HEK293 (cell line): ENCODE data around the gene CAB39.

Source experiments
- CTCF ChIP-seq: fragments of 450-650 bp; formaldehyde crosslinking; IDR thresholded peaks from 2 replicates; pipeline ENCODE4 v1.5.1; 2016; ENCODE audit warnings: missing biosample characterization, missing genetic modification characterization
- ELK4 ChIP-seq: IDR thresholded peaks from 2 replicates; pipeline ENCODE4 v1.6.1; 2011; ENCODE audit warnings: mild to moderate bottlenecking, low read depth, low read length, borderline replicate concordance
- HIC1 ChIP-seq: fragments of 450-650 bp; formaldehyde crosslinking; IDR thresholded peaks from 2 replicates; pipeline ENCODE4 v1.5.1; 2016; ENCODE audit warnings: missing biosample characterization, missing genetic modification characterization
- PRDM10 ChIP-seq: fragments of 450-650 bp; formaldehyde crosslinking; IDR thresholded peaks from 2 replicates; pipeline ENCODE4 v1.5.1; 2016; ENCODE audit warnings: missing biosample characterization, missing genetic modification characterization
- SCRT2 ChIP-seq: fragments of 450-650 bp; formaldehyde crosslinking; IDR thresholded peaks from 2 replicates; pipeline ENCODE4 v1.5.1; 2016; ENCODE audit warnings: missing biosample characterization, missing genetic modification characterization
- WT1 ChIP-seq: fragments of 450-650 bp; formaldehyde crosslinking; IDR thresholded peaks from 2 replicates; pipeline ENCODE4 v1.5.1; 2016; ENCODE audit warnings: missing biosample characterization, missing genetic modification characterization
- YY1 ChIP-seq: fragments of 450-650 bp; formaldehyde crosslinking; IDR thresholded peaks from 2 replicates; pipeline ENCODE4 v1.5.1; 2018; ENCODE audit warnings: missing biosample characterization, missing genetic modification characterization
- ZNF140 ChIP-seq: fragments of 450-650 bp; formaldehyde crosslinking; IDR thresholded peaks from 2 replicates; pipeline ENCODE4 v1.5.1; 2016; ENCODE audit warnings: missing biosample characterization, missing genetic modification characterization
- ZNF239 ChIP-seq: fragments of 450-650 bp; formaldehyde crosslinking; IDR thresholded peaks from 2 replicates; pipeline ENCODE4 v1.5.1; 2016; ENCODE audit warnings: missing biosample characterization, missing genetic modification characterization
- ZNF274 ChIP-seq, 2 experiments: fragments of 200-500 bp in 1 of 2; fragments of 450-650 bp in 1 of 2; sonication (Bioruptor generic) in 1 of 2; formaldehyde crosslinking in 1 of 2; IDR thresholded peaks; 2 replicates each; pipeline versions ENCODE4 v1.5.1 to v1.6.1; 2014 to 2016; ENCODE audit warnings: borderline replicate concordance in 1 of 2, inconsistent platforms in 1 of 2, low read length in 1 of 2, missing biosample characterization in 1 of 2, missing genetic modification characterization in 1 of 2
- ZNF433 ChIP-seq: fragments of 450-650 bp; formaldehyde crosslinking; IDR thresholded peaks from 2 replicates; pipeline ENCODE4 v1.5.1; 2016; ENCODE audit warnings: missing biosample characterization, missing genetic modification characterization, low read depth
- ZNF513 ChIP-seq: fragments of 450-650 bp; IDR thresholded peaks from 2 replicates; pipeline ENCODE4 v1.5.1; 2018; ENCODE audit warnings: missing biosample characterization, missing genetic modification characterization
- ZNF660 ChIP-seq: fragments of 450-650 bp; IDR thresholded peaks from 2 replicates; pipeline ENCODE4 v1.5.1; 2018; ENCODE audit warnings: missing biosample characterization, mild to moderate bottlenecking, missing genetic modification characterization

- TF ChIP-seq CTCF (tag by site-specific recombination) = no peak
- no peak for TF ChIP-seq ZNF433
- no peak for TF ChIP-seq ZNF660 (tag by site-specific recombination)
- no peak for TF ChIP-seq ZNF274 (IDR thresholded peaks at IDR 0.05; ENCODE audit: low read length)
- TF ChIP-seq ZNF274 (tag by site-specific recombination; IDR thresholded peaks at IDR 0.05; ENCODE audit: borderline replicate concordance) = no peak
- no peak for TF ChIP-seq PRDM10 (tag by site-specific recombination)
- no peak for TF ChIP-seq SCRT2 (tag by site-specific recombination)
- no peak for TF ChIP-seq ZNF140 (tag by site-specific recombination)
- TF ChIP-seq ZNF239 (tag by site-specific recombination) = no peak
- TF ChIP-seq WT1 = no peak
- TF ChIP-seq ZNF513 = no peak
- no peak for TF ChIP-seq HIC1
- no peak for TF ChIP-seq ELK4
- TF ChIP-seq YY1 (tag by site-specific recombination) = no peak
Measured at GRCh38 chr2:230737300-230737699, 24.7 kb downstream of the CAB39 start.
